Fibroblast of peridontal ligament (primary cell): Measurements from ENCODE around the gene MYOZ1.
"Not testable (repeated sequence)": the region's sequence is repeated elsewhere in the genome, so short reads cannot be mapped to it uniquely, and the experiment has no call there.

ENCODE experiments used
- DNase-seq: peaks from one replicate; pipeline ENCODE4 v3.0.0-alpha.2; 2010; ENCODE audit errors: extremely low read depth

Gene MYOZ1

DNA sequence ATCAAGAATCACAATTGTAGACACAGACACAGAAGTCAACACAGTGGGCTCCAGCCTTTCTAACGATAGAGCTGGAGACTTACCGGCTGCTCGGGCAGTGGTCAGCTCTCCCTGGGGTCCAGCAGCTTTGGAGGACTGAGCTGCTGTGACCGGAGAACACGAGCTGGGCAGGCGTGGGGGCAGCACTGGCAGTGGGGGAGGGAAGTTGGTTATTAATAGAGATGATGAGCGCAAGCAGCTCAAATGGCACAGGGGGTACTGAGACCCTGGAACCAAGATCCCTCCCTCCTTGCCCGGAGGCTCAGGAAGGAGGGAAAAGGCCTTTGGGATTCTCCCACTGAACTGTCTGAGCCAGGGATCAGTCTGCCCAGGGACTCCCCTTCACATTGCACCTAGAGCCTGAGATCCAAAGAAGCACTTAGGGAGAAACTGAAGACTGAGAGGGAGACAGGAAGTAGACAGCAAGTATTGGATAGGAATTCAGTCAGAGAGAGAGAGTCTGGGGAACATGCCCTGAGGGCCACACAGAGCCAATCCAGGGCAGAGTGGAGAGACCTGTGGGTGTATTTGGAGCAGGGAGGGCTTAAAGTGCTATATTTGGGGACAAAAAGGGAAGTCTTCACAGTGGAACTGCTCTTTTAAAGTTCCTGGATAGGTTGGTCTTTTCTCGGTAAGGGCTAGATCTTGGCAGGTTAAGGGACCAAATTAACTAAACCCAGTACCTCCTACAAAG is at the start of gene MYOZ1:
TSS of gene MYOZ1 (minus strand) at position 147 of the 733 bp plus-strand sequence. CDS start 1,457 bp downstream, outside the sequence.
- DNase-seq = no peak

DNA sequence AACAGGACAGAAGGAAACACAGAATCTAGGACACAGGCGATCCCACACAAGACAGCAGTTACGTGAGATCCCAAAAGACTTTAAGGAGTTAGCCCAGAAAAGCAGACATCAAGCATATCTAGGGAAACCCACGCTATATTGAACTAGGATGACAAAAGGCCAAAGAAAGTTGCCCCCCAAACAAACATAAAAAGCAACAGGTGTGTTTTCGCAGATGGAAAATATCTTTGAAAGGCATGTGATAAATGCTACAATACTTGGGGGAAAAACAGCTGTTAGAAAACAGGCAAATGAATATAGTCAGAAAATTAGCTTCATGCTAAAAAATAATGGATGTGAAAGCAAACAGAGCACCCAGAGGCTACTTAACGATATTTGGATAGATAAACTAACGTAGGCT is 49.5 kb upstream of the MYOZ1 start:
- not testable (repeated sequence) for DNase-seq

DNA sequence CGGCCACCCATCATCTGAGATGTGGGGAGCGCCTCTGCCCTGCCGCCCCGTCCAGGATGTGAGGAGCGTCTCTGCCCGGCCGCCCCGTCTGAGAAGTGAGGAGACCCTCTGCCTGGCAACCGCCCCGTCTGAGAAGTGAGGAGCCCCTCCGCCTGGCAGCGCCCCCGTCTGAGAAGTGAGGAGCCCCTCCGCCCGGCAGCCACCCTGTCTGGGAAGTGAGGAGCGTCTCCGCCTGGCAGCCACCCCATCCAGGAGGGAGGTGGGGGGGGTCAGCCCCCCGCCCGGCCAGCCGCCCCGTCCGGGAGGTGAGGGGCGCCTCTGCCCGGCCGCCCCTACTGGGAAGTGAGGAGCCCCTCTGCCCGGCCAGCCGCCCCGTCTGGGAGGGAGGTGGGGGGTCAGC is 48.3 kb upstream of the MYOZ1 start:
- not testable (repeated sequence) for DNase-seq

GRCh38 chr10:73687641-73688040 is 46.4 kb upstream of the MYOZ1 start:
- DNase-seq = not testable (repeated sequence)

- DNase-seq = not testable (repeated sequence)
These were observed 33.3 kb upstream of the MYOZ1 start for GRCh38 chr10:73674546-73674945.

DNA sequence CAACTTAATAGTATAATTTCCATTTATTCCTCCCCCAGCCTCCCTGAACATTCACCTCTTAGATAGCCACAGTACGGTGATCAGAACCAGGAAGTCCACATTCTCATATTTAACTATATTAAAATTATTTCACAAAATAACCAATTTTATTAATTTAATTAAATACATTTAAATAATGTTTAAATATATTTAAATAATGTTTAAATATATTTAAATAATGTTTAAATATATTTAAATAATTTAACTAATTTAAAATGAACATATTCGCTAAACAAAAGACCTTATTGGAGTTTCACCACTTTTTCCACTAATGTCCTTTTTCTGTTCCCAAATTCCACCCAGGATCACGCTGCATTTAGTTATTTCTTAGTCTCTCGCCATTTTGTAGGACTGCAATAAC is 27.1 kb upstream of the MYOZ1 start:
- DNase-seq = not testable (repeated sequence)

DNA sequence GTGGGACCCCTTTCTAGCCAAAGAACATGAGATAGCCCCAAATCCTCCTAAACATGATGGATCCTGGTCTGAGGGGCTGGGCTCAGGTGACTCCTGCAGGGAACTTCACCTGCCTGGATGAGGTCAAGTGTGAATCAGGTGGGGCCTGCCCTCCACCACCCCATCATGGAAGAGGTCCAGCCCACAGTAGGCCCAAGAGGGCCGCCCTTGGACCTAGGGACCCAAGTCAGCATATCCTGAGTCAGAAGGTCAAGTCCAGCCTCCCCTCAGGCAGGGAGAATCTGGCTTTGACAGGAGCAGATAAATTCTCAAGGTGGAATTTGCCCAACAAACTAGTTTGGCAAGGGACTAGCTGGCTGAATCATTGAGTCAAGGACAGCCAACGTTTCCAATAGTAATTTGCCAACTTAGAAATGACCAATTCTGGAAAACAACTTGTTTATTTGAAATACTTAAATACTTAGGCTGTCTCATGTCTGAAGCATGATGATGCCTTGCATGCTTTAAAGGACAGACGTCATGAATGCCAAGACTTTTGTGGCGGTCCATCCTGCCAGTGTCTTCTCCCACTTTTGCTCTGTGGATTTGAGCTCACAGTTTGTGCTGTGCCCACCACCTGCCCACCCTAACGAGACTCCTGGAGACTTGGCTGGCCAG is 25.0 kb upstream of the MYOZ1 start:
- DNase-seq = peak; percentile 82

GRCh38 chr10:73665581-73665980 is 24.3 kb upstream of the MYOZ1 start:
- DNase-seq = not testable (repeated sequence)

GRCh38 chr10:73664156-73665040 is 23.1 kb upstream of the MYOZ1 start:
- not testable (repeated sequence) for DNase-seq

- DNase-seq = not testable (repeated sequence)
These were observed 22.3 kb upstream of the MYOZ1 start for GRCh38 chr10:73663621-73664020.

DNA sequence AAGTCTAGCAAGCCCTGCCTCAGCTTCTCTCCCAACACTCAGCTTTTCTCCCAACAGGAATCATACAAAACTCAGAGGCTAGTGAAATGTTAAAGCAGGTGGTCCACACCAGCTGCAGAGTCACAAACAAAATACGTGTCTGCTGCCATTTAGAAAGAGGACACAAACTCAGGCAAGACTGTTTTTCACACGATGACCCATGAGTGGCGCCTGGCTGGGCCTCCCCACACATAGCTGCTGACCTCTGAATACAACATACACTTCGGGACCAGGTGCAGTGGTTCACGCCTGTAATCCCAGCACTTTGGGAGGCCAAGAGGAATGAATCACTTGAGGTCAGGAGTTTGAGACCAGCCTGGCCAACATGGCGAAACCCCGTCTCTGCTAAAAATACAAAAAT is 21.4 kb upstream of the MYOZ1 start:
- DNase-seq = not testable (repeated sequence)

GRCh38 chr10:73655990-73656298 is 14.7 kb upstream of the MYOZ1 start, which contains the start of gene SYNPO2L:
TSS of gene SYNPO2L (minus strand) at chr10:73656029. CDS start at chr10:73655922, 107 bp downstream.
- DNase-seq = no peak

DNA sequence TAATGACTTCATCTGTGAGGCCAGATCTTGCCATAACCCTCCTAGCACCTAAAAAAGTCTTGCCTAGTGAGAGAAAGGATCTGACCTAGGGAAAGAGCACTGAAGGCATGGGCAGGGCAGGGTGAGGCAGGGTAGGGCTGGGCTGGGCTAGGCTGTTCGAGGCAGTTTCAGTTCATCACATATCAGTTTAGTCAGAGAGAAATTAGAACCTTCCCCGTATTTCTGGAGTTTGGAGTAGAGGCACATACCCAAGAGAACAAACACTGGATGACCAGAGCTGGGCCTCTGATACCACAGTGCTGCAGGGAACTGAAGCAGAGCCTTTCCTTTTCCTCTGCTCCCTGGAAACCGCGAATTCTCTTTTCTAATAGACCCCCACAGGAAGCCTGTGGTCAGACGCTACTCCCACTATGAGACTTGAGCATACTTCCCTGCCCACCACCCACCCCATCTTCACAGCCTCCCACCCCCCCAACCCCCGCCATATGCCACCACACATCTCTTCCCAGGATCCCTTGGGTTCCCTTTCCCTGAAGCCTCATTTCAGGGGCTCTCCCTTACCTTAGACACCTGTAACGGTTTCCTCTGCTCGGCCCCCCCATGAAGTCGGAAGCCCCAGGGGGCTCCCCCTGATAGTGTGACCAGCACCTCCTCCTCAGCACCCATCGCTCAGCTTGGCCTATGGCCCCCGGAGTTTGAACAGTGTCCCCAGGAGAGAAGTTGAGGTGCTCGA is 14.1 kb upstream of the MYOZ1 start:
- DNase-seq = no peak

- peak; percentile 9 for DNase-seq
These were observed 12.4 kb upstream of the MYOZ1 start for GRCh38 chr10:73653701-73654100.

GRCh38 chr10:73653195-73653594 is 11.9 kb upstream of the MYOZ1 start:
- DNase-seq = no peak

- DNase-seq = peak; percentile 77
These were observed 9.5 kb upstream of the MYOZ1 start for GRCh38 chr10:73650537-73651331.

DNA sequence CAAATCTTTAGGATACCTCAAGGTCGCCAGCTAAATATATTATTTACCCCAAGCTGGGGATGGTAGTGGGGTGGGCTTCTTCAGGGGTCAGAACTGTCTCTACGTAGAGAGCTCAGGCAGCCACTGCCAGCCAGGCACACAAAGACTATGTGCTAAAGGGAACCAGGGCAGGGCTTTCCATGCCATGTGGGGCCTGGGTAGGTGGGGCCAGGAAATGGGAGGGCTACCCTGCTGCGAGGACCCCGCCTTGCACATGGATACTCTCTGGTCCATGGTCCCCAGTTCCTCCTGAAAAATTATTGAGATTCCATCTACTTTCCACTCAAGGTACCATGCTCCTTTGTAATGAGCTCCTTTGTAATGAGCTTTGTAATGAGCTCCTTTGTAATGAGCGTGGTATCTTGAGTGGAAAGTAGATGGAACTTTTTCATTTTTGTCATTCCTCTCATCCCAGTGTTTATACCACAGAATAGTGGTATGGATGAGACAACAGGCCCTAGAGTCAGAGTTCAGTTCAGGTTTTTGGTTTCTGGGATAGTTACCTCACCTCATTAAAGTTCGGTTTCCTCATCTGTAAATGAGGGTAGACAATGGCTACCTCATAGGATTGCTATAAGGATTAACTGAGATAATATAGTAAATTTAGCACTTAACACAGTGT is 8.7 kb upstream of the MYOZ1 start:
- peak; percentile 65 for DNase-seq

DNA sequence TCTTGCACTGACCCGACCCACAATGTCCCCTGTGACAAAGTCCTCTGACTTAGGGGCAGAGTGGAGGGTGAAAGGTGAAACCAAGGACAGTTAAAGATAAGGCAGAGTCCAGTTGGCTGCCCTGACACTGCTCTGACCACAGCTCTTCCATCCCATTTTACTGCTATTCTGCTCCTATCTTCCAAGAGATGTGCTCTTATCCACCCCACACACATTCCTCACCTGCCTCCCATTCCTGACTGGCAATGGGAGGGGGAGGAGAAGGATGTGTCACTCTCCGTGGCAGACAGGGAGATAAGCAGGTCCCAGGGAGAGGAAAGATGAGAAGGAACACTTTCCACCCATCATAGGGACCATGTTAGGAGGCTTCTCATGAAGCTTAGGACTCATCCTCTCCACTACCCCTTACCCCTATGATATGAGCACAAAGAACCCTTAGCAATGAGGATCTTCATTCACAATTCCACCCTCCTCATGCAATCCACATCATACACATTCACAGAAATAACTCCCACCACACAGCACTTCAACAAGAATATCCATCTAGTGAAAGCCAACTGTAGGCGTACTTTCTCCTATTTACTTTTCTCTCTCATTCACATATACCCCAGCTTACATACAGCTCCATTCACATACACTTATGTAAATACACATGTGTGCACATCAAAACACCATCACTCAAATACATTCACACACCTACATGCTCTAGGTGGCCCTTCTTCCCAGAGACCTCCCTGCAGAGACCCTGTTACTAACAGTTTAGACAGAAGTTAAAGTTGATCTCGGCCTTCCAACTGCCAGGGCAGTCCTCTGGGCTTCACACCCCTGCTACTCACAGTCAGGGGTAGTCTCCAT is 7.9 kb upstream of the MYOZ1 start:
- DNase-seq = no peak
